HG03135 (cell line): ENCODE measurements around the gene CDC37L1.

Experiments used
- ATAC-seq: cut with Tn5 transposase; IDR thresholded peaks from one replicate; pipeline ENCODE4 v1.9.1; 2021; ENCODE audit warnings: mild to moderate bottlenecking, moderate library complexity; ENCODE audit not compliant: unreplicated experiment

The CDC37L1 gene

DNA sequence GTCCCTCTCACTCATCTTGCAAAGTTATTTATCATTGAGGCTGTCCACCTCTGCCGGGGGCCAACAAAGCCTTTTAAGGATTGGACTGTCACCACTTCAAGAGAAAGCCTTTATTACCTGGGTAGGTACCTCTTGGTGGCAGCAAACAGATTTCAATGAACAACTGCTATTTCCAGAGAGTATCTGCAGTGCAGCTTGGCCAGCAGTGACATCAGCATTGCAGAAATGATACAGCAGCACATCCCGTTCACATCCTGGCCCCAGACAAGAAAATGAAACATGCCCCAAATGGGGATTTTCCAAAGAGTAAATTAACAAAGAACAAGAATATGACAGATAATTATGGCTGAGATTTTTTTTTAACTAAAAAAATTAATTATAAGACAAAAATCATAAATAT, 10.8 kb upstream of the CDC37L1 start:
- no peak for ATAC-seq

DNA sequence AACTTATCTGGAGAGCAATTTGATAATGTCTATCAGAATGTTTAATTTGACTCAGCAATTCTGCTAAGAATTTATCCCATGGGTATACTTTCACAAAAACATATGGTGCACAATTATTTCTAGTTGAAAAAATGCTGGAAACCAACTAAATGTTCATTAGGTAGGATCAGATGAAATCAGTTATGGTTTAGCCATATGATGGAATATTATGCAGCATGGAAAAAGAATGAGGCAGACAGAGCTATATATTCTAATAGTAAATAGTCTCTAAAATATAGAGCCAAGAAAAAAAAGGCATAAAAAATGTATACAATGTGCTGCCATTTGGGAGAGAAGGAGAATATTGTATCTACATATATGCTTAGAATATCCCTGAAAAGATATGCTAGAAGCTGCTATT, 9.5 kb upstream of the CDC37L1 start:
- no peak for ATAC-seq

DNA sequence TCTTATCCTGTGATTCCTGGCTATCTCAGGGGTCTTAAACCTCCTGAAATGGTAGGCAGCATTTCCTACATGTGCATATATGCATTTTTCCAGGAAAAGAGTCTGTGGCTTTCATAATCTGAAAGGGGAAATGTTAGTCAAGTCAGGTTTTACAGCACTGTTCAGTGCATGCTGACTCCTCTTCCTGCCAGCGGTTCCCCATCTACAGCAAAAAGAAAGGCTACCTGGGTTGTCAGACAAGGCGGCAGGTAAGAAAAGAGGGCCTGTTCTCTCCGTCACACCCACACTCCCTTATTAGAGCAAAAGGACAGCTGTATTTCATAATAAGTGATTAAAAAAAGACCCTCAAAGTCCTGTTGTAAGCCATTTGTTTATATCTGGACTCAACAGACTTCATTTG, 8.8 kb upstream of the CDC37L1 start:
- no peak for ATAC-seq

- no peak for ATAC-seq
Observed at GRCh38 chr9:4671737-4672136, 7.6 kb upstream of the CDC37L1 start.

GRCh38 chr9:4674783-4675182, 4.6 kb upstream of the CDC37L1 start:
- ATAC-seq = no peak

DNA sequence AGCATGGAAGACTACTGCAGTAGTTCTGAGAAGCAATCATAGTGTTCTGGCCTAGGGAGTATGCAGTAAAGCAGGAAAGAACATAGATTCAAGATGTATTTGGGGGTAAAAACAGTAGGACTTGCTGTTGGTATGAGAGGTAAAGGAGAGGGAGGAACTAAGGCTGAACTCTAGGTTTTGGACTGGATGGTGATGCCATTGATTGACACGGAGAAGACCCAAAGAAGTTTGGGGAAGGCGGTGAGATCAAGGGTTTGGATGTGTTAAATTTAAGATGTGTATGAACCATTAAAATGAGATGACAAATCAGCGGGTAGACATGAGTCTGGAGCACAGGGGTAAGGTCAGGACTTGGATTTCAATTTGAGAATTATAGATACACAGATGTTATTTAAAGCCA, 2.0 kb upstream of the CDC37L1 start:
- no peak for ATAC-seq

DNA sequence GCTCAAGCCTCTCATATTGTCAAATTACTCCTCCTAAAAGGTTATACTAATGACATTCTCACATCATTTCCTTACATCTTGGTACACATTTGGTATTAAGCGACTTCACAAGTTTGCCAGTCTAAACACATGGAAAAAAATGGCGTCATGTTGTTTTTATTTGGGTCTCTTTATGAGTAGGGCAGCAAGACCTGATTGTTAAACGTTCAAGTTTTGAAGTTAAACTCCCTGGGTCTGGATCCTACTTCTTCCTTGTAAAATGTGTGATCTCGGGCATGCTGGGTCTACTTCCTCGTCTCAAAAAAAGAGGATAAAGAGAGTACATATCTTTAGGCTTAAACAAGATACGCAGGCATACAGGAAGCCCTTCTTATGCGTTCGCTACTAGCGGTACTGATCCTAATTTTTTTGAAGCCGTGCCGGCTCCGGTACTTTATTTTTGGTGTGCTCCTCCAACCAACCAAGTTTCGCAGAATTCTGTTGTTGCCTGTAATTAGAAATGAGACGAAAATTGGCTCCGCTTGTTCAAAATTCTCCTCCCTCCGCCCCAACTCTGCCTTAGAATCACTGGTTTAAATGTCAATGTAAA, 596 bp upstream of the CDC37L1 start:
- ATAC-seq = peak; percentile 19

GRCh38 chr9:4680173-4680525, 780 bp downstream of the CDC37L1 start:
- ATAC-seq = peak; percentile 2

- no peak for ATAC-seq
Observed at GRCh38 chr9:4680750-4681149, 1.4 kb downstream of the CDC37L1 start.

DNA sequence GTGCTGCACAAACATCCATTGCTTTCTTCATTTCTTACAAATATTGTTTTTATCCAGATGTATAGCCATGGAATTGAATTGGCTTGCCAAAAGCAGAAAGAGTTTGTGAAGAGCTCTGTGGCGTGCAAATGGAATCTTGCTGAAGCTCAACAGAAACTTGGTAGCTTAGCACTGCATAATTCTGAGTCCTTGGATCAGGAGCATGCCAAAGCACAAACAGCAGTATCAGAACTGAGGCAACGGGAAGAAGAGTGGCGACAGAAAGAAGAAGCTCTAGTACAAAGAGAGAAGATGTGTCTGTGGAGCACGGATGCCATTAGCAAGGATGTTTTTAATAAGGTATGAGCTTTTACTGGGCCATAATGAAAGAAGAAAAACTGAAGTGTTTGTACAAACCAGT, 5.5 kb downstream of the CDC37L1 start:
- no peak for ATAC-seq

DNA sequence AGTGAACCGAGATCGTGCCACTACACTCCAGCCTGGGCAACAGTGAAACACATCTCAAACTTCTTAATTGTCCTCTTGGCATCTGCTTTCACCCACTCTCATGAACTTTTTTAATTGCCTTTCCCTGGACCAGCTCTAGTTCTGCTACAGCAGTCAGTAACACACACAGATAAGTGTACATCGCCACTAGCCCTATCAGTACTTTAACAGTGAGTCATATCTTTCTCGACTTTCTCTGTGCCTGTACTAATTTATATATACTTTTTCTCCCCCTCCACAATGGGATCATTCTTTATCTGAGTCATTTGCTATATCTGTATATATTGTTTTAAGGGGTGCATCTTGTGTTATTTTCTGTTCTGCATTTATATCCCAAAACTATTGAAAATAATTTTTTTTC, 6.7 kb downstream of the CDC37L1 start:
- no peak for ATAC-seq

DNA sequence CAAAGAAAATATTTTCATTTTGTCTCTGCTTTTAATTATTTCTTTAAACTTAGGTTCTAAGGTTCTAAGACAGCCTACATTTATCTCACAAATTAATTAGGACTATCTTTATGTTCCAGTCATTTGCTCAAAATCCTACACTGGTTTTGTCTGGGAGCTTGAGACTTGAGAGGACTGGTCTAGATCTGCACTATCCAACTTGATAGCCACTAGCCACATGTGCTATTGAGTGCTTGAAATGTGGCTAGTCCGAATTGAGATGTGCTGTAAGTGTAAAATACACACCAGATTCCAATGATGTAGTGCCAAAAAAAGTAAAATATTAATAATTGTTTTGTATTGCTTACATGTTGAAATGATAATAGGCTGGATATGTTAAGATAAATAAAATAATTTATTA, 7.2 kb downstream of the CDC37L1 start:
- no peak for ATAC-seq

DNA sequence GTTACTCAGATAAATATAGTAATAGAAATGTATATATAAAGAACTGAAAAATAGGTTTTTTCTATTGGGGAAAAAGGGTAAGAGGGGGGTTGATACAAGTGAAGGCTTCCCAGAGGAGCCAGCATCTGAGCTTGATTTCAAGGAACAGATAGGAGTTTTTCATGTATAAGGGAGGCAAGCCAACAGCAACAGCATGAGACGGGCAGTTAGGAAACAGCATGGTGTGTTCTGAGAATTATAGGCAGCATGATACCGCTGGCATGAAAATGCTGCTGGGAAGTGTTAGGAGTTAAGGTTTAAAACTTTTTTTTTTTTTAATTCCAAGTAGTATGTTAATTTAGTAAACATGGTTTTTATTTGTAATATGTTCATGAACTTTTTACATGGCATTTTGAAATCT, 9.7 kb downstream of the CDC37L1 start:
- ATAC-seq = no peak

DNA sequence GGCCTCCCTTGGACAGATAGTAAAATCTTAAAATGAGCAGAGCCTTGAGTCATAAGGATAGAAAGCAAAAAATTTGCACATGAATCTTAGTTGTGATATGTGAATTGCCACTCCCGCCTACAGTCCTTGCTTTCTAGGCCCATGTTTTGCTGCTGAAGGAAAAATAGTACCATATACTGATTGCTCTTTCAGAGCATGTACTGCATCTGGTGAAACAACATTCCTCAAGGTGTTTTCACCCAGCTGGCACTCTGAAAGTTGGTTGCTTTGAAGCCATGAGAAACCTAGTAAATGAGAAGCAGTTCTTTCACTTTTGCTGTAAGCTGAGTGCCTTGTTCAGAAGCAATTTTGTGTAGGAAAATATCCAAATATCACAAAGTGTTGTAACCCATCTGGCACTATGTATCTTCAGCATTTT, 10.3 kb downstream of the CDC37L1 start:
- ATAC-seq = peak; percentile 69

GRCh38 chr9:4690144-4690543, 10.8 kb downstream of the CDC37L1 start:
- ATAC-seq = peak; percentile 56

- ATAC-seq = no peak
Observed at GRCh38 chr9:4691795-4692194, 12.4 kb downstream of the CDC37L1 start.

DNA sequence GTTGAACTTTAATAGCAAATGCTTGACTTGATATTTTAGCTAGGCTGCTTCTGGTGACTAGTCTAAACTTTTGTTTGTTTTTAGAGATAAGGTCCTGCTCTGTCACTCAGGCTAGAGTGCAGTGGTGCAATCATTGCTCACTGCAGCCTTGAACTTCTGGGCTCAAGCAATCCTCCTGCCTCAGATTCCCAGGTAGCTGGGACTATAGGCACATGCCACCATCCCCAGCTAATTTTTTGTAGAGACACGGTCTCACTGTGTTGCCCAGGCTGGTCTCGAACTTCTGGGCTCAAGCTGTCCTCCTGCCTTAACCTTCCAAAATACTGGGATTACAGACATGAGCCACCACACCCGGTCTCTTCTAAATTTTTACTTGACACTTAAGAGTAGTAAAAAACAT, 20.7 kb downstream of the CDC37L1 start:
- no peak for ATAC-seq

- ATAC-seq = no peak
Observed at GRCh38 chr9:4700932-4701331, 21.6 kb downstream of the CDC37L1 start.

DNA sequence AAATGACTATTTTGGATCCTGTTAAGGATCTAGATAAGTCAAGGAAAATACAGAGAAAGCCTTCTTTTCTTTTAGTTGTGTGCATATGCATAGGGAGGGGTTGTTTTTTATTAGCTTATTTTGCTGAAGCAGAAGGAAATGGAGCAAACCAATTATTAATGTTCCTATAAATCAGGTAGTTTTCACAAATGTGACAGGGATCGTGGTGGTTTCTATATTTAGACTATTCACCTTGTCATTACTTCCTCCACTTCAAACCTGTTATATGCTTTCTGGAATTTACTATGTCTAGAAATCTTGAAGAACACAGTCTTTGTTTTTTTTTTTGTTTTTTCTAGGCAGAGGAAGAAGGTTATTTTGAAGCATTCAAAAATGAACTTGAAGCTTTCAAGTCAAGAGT, 22.2 kb downstream of the CDC37L1 start:
- no peak for ATAC-seq

DNA sequence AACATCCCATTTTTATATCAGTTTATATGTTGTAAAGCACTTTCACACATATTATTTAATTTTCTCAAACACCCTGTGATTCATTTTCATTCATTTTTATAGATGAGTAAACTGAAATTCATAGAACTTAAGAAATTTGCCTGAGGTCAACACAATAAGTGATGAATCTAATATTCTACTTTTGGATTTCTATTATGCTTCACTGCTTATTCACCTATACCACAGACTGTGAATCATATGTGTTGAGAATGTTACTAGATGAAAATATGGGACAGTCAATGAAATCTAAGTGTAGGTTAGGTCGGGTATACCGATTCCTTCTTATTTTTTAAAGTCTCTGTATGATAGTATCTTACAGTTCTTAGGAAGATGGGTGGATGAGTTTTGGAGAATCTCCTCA, 24.8 kb downstream of the CDC37L1 start:
- no peak for ATAC-seq

DNA sequence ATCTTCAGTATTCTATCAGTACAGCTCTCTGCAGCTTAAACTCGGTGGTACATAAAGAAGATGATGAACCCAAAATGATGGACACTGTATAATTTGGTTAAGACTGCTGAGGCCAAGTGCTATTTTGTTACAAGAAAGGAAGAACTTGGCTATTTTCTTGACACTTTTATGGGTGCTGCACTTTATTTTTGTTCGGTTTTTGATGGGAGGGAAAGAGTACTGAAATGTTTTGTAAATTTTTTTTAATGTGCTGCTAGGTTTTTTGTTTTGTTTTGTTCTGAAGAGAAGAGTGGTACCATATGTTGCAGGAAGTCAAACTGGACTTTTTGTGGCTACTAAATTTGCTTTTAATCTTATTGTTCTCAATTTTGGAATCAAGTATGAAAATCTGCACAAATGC, 26.7 kb downstream of the CDC37L1 start:
- ATAC-seq = no peak

GRCh38 chr9:4706971-4707622, 27.7 kb downstream of the CDC37L1 start:
- ATAC-seq = no peak

- no peak for ATAC-seq
Observed at GRCh38 chr9:4709380-4709779, 30.0 kb downstream of the CDC37L1 start.
